ENCODE measurements around the gene MALRD1. TPM values are rescaled to one million over a fixed set of nuclear protein-coding genes. Genes with fewer than 3 reads are reported as not detected.

The MALRD1 gene
- total RNA-seq, 1 donor from 2014 or later = not detected

DNA sequence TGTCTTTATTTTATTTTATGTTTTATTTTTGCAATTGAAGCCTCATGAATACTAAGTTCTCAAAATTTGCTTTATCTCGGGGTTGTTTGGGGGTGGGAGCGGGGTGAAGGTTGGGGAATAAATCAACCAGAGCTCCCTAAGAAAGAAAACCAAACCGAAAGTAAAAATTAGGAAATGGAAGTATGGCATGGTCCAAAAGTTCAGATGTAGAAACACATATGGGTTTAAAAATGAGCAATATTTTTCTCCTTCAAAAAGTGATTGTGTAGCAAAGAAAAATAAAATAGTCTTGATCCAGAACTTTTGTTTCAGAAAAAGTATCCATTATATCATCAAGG is 590.3 kb downstream of the MALRD1 start:
- DNase-seq (ENCODE audit: low read depth) = no peak

DNA sequence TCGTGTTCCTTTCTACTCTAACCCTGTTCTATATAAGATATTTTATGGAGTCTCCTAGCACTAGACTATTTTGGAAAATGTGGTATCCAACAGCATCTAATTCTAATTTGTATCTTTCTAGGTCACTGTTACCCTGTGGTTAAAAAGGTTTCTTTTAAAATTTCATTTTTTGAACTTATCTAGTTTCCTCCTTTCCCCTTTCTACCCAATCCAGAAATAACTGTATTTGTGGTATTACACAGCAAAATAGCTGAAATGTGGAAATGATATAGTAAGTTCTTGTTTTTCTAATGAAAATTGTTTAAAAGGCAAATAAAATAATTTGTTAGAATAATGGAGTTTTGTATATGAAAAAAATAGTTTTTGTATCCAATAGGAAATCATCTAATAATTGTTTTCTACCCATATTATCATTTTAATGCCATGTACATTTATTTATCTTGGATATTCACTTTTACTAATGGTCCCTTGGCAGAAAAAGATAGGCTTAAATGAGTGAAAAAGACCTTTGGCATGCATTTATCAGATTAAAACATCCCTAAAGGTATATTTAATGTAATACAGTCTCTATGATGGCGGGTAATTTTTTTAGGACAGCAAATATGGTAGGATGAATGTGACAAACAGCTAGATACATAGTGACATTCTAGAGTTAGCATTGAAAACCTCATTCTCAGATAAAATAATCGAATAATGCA is 592.1 kb downstream of the MALRD1 start:
- no peak for DNase-seq (ENCODE audit: low read depth)

- DNase-seq (ENCODE audit: low read depth) = no peak
Measured at GRCh38 chr10:19651549-19651948, 602.9 kb downstream of the MALRD1 start.

DNA sequence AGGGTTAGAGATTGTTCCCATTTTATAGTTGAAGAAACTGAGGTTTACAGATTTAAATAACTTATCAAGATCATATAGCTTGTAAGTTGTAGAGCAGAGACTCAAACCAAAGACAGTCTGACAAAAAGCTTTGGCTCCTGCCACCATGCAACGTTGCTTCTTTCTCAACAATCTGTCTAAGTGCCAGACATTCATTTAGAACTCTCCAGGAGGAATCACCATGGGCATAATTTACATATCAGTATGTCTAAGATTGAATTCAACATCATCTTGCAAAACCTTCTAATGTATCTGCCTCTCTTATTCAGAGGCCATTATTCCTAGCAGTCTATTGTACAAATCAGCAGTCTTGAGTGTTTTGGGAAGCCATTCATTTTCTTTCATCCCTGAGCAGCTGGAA is 604.1 kb downstream of the MALRD1 start:
- DNase-seq (ENCODE audit: low read depth) = no peak

DNA sequence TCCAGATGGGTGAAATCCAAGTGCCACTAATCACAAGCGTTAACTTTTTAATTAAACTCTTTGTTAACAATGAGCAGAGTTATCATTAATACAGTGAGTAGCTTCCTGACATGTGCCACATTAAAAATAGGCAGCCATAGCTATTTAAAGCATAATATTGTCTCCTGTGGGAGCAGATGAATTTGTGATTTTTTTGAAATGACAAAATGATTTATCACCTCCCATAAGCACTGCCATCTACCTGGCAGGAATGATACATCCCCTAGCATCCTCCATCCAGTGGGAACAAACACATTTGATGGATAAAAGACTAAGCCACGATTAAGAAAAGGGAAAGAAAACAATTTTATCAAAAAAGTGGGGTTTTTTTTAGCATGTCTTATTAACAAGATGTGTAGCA is 605.3 kb downstream of the MALRD1 start:
- DNase-seq (ENCODE audit: low read depth) = no peak

DNA sequence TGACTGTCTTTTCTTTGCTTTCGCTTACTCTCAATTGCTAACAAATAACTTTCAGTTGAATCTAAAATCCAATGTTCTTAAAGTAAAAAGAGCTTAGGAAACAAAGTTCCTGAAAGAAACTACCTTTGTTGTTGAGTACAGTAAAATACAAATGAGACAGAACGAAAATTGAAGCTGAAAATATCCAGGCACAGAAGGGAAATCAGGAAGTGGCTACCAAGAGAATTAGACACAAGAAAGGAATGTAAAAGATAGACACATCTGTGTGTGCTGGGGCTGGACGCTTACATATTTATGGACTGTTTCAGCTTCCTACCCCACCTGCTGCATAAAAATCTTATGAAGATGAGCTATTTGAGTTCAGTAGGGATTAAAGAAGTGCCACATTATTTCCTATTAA is 606.0 kb downstream of the MALRD1 start:
- DNase-seq (ENCODE audit: low read depth) = peak; percentile 71

DNA sequence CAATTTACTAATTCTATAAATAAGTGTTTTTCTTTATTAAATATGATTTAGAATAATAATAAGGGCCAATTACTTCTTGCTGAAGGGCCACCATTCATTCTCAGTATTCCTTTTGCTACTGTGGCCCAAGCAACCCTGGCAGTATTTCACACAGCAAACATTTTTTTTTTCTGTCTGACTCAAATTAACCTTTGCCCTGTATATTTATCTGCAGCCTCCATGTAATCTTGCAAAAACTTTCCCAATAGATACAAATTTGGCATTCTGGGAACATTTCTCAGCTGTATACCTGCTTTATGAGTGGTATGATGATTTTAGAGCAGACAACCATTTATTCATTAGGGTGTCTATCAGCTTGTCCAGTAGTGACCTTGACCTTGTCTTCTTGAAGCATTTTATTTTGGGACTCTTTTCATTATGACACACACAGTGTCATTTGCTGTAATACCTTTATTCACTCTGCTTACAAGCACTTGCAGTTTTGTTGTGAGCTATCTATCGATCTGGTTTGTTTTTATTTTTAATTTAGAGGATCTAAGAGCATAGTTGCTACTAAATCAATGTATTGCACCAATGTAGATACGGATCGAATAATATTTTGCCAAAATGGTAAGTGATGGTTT is 607.9 kb downstream of the MALRD1 start:
- DNase-seq (ENCODE audit: low read depth) = no peak

DNA sequence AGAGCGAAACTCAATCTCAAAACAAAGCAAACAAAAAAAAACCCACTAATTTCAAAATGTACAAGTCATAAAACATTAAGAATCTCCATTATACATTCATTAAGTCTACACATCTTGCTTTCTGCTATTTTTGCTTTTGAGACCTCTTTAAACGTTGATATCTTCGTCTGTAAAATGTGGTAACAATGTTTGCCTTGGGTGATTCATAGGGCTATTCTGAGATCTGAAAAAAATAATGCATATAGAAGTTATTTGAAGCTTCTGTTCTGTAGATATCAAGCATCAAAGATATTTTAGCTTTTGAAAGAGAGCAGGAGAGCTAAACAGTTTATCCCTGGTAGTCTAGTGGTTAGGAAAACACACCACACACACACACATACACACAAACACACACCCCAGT is 609.5 kb downstream of the MALRD1 start:
- no peak for DNase-seq (ENCODE audit: low read depth)

DNA sequence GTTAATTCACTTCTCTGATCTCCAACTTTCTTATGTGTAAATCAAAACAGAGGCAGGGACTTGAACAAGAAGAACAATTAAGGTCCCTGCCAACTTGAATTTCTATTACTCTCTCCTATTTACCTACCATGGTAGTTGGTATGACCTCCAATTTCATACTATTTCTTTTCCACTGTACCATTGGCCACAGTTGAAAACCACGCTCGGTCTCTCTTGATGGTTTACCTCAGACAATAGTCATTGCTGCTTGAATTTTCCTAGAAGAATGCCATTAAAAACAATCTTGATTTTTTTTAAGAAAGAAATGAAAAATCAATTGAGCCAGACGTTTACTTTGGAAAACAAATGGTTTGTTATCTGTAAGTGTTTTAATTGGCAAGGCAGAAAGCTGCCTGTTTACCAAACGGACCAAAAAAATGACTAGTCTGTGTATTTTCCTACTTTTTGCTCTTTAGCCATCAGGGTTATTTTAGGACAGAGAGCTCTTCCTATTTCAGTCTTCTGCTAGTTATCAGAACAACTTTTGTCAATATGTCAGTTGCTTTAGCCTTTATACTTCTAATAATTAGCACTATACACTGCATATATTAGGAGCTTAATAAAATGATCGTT is 610.1 kb downstream of the MALRD1 start:
- no peak for DNase-seq (ENCODE audit: low read depth)

DNA sequence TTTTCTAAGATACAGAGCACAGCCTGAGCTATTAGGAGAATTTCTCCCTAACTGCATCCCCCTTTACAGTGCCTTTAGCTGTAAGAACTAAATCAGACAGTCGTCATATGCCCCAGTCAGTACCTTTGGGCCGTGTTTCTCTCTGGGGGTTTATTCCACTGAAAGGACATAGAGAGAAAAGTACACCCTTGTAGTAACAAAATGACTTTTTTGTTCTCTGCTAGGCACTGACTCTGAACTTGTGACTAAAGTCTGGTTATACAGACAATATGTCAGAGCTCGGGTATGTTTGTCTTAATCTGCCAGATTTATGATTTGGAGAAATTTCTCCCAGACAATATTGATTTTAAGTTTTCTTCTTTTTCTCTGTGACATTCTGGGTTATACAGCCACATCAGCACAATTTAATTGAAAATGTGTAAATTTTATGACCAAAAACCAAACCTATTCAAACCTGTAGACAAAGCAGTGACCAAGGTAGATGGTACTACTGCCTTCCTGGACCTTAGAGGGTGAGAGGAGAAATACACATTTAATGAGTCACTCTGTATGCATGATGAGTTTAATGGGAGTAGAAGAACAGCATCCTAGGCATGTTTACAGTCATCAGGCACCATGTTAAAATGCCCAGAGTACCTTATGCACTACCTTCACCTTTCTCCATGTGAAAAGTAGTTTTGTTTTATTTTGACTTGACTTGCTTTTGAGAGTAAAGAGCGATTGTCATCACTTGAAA is 611.5 kb downstream of the MALRD1 start:
- no peak for DNase-seq (ENCODE audit: low read depth)

DNA sequence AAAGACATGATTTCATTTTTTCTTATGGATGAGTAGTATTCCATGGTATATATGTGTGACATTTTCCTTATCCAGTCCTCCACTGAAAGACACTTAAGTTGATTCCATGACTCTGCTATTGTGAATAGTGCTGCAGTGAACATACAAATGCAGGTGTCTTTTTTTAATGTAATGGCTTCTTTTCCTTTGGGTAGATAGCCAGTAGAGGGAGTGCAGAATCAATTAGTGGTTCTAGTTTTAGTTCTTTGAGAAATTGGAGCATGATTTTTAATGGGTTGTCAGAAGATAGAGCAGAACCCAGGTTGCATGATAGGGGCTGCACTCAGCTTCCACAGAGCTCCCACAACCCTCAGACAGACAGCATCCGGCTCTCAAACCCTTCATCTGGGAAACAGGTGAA is 614.7 kb downstream of the MALRD1 start:
- DNase-seq (ENCODE audit: low read depth) = no peak

DNA sequence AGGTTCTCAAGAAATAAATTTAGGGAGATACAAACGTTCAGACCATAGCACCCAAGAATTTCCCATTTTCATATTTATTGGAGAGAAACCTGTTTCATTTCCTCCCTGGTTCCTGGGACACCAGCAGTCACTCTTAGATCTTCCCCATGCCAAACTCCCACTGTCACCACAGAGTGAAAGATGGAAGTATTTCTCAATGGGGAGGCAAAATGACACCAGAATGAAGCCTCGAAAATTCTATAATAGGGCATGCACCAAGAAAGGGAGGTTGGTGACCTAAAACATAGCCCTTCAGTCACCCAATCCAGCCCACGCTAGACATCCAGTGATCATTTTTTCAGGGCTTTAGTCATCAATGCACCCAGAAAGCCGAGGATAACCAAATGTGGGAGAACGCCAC is 619.5 kb downstream of the MALRD1 start:
- no peak for DNase-seq (ENCODE audit: low read depth)

DNA sequence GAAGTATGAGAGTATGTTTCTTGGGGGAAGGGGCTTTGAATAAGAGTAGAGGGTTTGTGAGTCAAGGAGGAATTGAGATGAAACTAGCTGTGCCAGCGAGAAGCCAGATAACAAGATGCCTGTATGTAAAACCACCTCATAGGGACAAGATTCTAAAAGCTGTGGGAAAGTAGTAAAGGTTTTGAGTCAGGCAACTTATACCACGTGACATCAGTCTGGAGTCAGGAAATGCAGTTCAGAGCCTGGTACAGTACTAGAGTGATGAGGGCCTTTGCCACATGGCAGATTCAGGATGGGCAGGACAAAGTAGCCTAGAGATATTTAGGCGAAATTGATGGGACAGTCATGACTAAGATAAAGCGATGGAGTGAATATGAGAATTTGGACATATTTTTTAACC is 627.5 kb downstream of the MALRD1 start:
- DNase-seq (ENCODE audit: low read depth) = no peak

DNA sequence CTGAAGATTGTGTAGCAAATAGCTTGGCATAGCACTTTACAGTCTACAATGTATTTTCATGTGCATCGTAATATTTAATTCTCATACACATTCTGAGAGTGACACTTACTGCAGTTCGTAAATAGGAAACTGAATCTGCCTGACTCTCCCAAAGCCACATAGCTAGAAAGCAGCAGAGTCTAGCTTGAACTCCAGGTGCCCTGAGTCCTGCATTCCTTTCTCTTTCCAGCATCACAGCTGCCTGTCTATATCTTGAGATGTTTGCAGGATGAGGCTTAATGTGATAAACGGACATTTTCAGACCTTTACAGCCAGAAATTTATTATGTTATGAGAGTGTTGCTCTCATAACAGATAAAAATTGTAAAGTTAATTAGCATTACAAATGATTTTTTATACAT is 634.8 kb downstream of the MALRD1 start:
- DNase-seq (ENCODE audit: low read depth) = peak; percentile 43

- no peak for DNase-seq (ENCODE audit: low read depth)
Measured at GRCh38 chr10:19683960-19684359, 635.4 kb downstream of the MALRD1 start.

DNA sequence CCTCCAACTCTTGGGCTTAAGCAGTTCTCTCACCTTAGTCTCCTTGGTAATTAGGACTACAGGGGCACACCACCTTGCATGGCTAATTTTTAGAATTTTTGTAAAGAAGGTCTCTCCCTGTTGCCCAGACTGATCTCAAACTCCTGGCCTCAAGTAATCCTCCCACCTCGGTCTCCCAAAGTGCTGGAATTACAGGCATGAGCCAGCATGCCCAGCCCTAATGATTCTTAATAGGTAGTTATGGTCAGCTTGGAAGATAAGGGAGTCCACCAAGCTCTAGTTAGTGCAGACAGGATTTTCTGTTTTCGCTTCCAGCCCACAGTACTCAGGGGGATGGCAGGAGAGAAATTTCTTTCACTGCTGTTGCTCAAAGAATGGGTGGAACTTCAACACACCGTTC is 639.7 kb downstream of the MALRD1 start:
- no peak for DNase-seq (ENCODE audit: low read depth)

DNA sequence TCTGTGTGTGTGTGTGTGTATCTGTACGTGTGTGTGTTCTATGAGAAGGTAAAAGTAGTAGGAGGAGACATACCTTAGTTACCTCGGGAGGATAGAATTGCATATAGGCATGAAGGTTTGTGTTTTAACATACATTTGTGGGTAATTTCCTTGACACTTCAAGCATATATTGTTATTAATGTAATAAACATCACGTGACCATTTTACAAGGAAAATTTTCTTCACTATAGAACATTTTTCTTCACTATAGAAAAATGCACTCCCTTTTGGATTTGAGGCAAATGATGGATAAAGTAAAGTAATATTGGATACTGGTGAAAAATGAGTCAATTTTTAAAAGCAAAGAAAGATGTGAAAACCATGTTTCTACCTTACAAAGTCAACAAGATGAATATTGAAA is 640.6 kb downstream of the MALRD1 start:
- no peak for DNase-seq (ENCODE audit: low read depth)

DNA sequence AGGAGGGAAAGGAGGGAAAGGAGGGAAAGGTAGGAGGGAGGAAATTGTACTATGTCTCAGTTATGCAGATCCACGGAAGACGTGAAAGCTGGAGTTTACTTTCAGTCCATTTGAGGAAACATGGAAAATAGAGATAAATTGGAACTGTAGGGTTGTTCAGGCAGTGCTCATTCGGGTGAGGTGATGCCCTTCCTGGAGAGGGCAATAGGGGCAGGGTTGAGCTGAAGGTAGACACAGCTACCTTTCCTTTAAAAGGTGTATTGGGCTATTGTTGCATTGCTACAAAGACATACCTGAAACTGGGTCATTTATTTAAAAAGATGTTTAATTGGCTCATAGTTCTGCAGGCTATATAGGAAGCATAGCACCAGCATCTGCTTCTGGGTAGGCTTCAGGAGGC is 650.7 kb downstream of the MALRD1 start:
- DNase-seq (ENCODE audit: low read depth) = no peak

GRCh38 chr10:19701427-19702052 is 652.9 kb downstream of the MALRD1 start:
- DNase-seq (ENCODE audit: low read depth) = no peak

DNA sequence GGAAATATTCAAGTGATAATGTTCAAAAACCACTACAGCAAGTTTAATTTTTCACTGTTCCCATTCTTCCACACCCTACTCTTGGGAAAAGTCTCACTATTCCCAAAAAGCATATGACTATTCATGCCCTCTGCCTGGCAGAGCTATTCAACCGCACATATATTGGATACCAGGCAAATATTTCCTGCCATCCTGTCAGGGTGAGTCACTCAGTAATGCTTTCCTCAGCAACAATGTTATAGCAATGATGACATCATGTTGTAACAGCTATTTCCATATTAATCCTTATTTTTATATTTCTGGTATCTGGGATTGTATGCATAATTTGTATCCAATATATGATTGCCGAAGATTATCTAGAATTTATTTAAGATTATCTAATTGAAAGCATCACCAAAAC is 653.6 kb downstream of the MALRD1 start:
- DNase-seq (ENCODE audit: low read depth) = peak; percentile 75

DNA sequence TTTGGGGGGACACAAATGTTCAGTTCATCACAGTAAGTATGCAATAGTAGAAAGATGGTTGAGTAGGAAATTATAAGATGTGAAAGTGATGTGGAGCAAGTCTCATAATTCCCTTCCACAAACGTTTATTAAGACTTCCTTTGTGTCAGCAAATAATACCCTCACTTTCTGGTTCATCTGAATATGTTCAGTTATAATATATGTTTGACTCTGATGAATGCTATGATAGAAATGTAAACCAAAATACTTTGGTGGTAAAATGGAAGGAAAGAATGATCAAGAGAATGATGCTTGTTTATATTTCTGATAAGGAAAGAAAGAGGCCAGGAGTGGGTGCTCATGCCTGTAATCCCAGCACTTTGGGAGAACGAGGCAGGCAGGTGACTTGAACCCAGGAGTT is 655.9 kb downstream of the MALRD1 start:
- DNase-seq (ENCODE audit: low read depth) = no peak

- DNase-seq (ENCODE audit: low read depth) = no peak
Measured at GRCh38 chr10:19705250-19705649, 656.6 kb downstream of the MALRD1 start.

Measured in myocyte (in vitro differentiated cells).